HEK293 (cell line): Measurements from ENCODE around the gene RFPL2.

ENCODE experiments used
- CTCF ChIA-PET: fragments of 350-600 bp; formaldehyde crosslinking; extraction: SDS; loops from one replicate; lab custom pipeline; 2021; ENCODE audit warnings: antibody characterized with exemption; lab: Yijun Ruan, JAX
- POLR2A ChIA-PET: fragments of 300-600 bp; formaldehyde crosslinking; extraction: SDS; loops from one replicate; lab custom pipeline; 2020; ENCODE audit warnings: antibody characterized with exemption, inconsistent platforms; lab: Yijun Ruan, JAX
- H3K27ac ChIP-seq: fragments of 200-500 bp; sonication (Bioruptor generic); 2 replicates; pipeline ENCODE4 v1.5.1; 2014; ENCODE audit warnings: low read depth, low read length, control low read depth, inconsistent platforms; ENCODE audit errors: extremely low read depth
- H3K36me3 ChIP-seq, 2 experiments: fragments of 200-500 bp in 1 of 2; sonication (Bioruptor generic) in 1 of 2; 1 replicate in 1 of 2; 2 replicates in 1 of 2; pipeline ENCODE4 v1.5.1; 2014 to 2017; ENCODE audit warnings: inconsistent platforms in 2 of 2, low read length in 2 of 2; ENCODE audit not compliant: control insufficient read depth in 2 of 2, insufficient read depth in 1 of 2
- H3K4me1 ChIP-seq: fragments of 200-500 bp; sonication (Bioruptor generic); 2 replicates; pipeline ENCODE4 v1.5.1; 2014; ENCODE audit warnings: mild to moderate bottlenecking, low read length, inconsistent platforms; ENCODE audit not compliant: control insufficient read depth, insufficient read depth
- H3K4me3 ChIP-seq: 2 replicates; pipeline ENCODE4 v1.5.1; 2011; ENCODE audit warnings: low read depth, mild to moderate bottlenecking, control low read depth, low read length, moderate library complexity
- H3K9me3 ChIP-seq: fragments of 200-500 bp; sonication (Bioruptor generic); 2 replicates; pipeline ENCODE4 v1.5.1; 2014; ENCODE audit warnings: low read depth, low read length, inconsistent platforms; ENCODE audit not compliant: control insufficient read depth, insufficient read depth
- GLIS2 ChIP-seq: fragments of 450-650 bp; formaldehyde crosslinking; IDR thresholded peaks from 2 replicates; pipeline ENCODE4 v1.5.1; 2016; ENCODE audit warnings: missing biosample characterization, missing genetic modification characterization
- OVOL3 ChIP-seq: fragments of 450-650 bp; formaldehyde crosslinking; IDR thresholded peaks from 2 replicates; pipeline ENCODE4 v1.5.1; 2016; ENCODE audit warnings: missing biosample characterization, missing genetic modification characterization
- SALL2 ChIP-seq: fragments of 450-650 bp; formaldehyde crosslinking; IDR thresholded peaks from 2 replicates; pipeline ENCODE4 v1.5.0; 2017; ENCODE audit warnings: missing biosample characterization, mild to moderate bottlenecking, missing genetic modification characterization, borderline replicate concordance
- YY1 ChIP-seq: fragments of 450-650 bp; formaldehyde crosslinking; IDR thresholded peaks from 2 replicates; pipeline ENCODE4 v1.5.1; 2018; ENCODE audit warnings: missing biosample characterization, missing genetic modification characterization
- ZFHX2 ChIP-seq: fragments of 450-650 bp; formaldehyde crosslinking; conservative IDR thresholded peaks from 2 replicates; pipeline ENCODE4 v1.5.1; 2016; ENCODE audit warnings: missing biosample characterization, missing genetic modification characterization
- ZNF10 ChIP-seq: fragments of 450-650 bp; formaldehyde crosslinking; IDR thresholded peaks from 2 replicates; pipeline ENCODE4 v1.5.1; 2017; ENCODE audit warnings: missing biosample characterization, missing genetic modification characterization
- ZNF112 ChIP-seq: fragments of 450-650 bp; formaldehyde crosslinking; IDR thresholded peaks from 2 replicates; pipeline ENCODE4 v1.5.0; 2017; ENCODE audit warnings: missing biosample characterization, missing genetic modification characterization
- ZNF214 ChIP-seq: fragments of 450-650 bp; formaldehyde crosslinking; IDR thresholded peaks from 2 replicates; pipeline ENCODE4 v1.5.1; 2017; ENCODE audit warnings: missing biosample characterization, mild to moderate bottlenecking, missing genetic modification characterization, borderline replicate concordance
- ZNF221 ChIP-seq: fragments of 450-650 bp; formaldehyde crosslinking; IDR thresholded peaks from 2 replicates; pipeline ENCODE4 v1.5.1; 2017; ENCODE audit warnings: missing biosample characterization, missing genetic modification characterization, borderline replicate concordance
- ZNF248 ChIP-seq: fragments of 450-650 bp; formaldehyde crosslinking; IDR thresholded peaks from 2 replicates; pipeline ENCODE4 v1.5.1; 2017; ENCODE audit warnings: missing biosample characterization, missing genetic modification characterization
- ZNF341 ChIP-seq: fragments of 450-650 bp; formaldehyde crosslinking; IDR thresholded peaks from 2 replicates; pipeline ENCODE4; 2016; ENCODE audit warnings: low read depth, missing biosample characterization, missing genetic modification characterization
- ZNF433 ChIP-seq: fragments of 450-650 bp; formaldehyde crosslinking; IDR thresholded peaks from 2 replicates; pipeline ENCODE4 v1.5.1; 2016; ENCODE audit warnings: missing biosample characterization, missing genetic modification characterization, low read depth
- ZNF558 ChIP-seq: fragments of 450-650 bp; formaldehyde crosslinking; IDR thresholded peaks from 2 replicates; pipeline ENCODE4 v1.5.1; 2016; ENCODE audit warnings: missing biosample characterization, missing genetic modification characterization
- ZNF626 ChIP-seq: fragments of 450-650 bp; sonication (Bioruptor Pico); formaldehyde crosslinking; IDR thresholded peaks from 2 replicates; pipeline ENCODE4 v1.5.1; 2018; ENCODE audit warnings: missing biosample characterization, missing genetic modification characterization, inconsistent platforms
- ZNF654 ChIP-seq: fragments of 450-650 bp; formaldehyde crosslinking; IDR thresholded peaks from 2 replicates; pipeline ENCODE4 v1.5.1; 2016; ENCODE audit warnings: low read depth, missing biosample characterization, missing genetic modification characterization
- ZNF664 ChIP-seq: fragments of 450-650 bp; formaldehyde crosslinking; IDR thresholded peaks from 2 replicates; pipeline ENCODE4 v1.5.1; 2016; ENCODE audit warnings: missing biosample characterization, missing genetic modification characterization
- ZNF677 ChIP-seq: fragments of 450-650 bp; IDR thresholded peaks from 2 replicates; pipeline ENCODE4 v1.5.0; 2018; ENCODE audit warnings: missing biosample characterization, mild to moderate bottlenecking, missing genetic modification characterization, moderate library complexity
- ZNF792 ChIP-seq: fragments of 450-650 bp; formaldehyde crosslinking; IDR thresholded peaks from 2 replicates; pipeline ENCODE4 v1.5.1; 2016; ENCODE audit warnings: missing biosample characterization, missing genetic modification characterization
- ZNF837 ChIP-seq: fragments of 450-650 bp; formaldehyde crosslinking; IDR thresholded peaks from 2 replicates; pipeline ENCODE4 v1.5.1; 2016; ENCODE audit warnings: missing biosample characterization, missing genetic modification characterization
- TF ChIP-seq, protein P1 (sequence below): fragments of 450-650 bp; formaldehyde crosslinking; IDR thresholded peaks from 2 replicates; pipeline ENCODE4 v1.5.1; 2016; ENCODE audit warnings: missing biosample characterization, missing genetic modification characterization
- TF ChIP-seq, protein P2 (sequence below): fragments of 450-650 bp; formaldehyde crosslinking; conservative IDR thresholded peaks from 2 replicates; pipeline ENCODE4 v1.5.1; 2016; ENCODE audit warnings: low read depth, missing biosample characterization, missing genetic modification characterization
- TF ChIP-seq, protein P3 (sequence below): fragments of 450-650 bp; formaldehyde crosslinking; IDR thresholded peaks from 2 replicates; pipeline ENCODE4 v1.5.1; 2016; ENCODE audit warnings: missing biosample characterization, missing genetic modification characterization, low read depth
- TF ChIP-seq, protein P4 (sequence below): fragments of 450-650 bp; formaldehyde crosslinking; IDR thresholded peaks from 2 replicates; pipeline ENCODE4 v1.5.1; 2016; ENCODE audit warnings: missing biosample characterization, missing genetic modification characterization

The RFPL2 gene

DNA sequence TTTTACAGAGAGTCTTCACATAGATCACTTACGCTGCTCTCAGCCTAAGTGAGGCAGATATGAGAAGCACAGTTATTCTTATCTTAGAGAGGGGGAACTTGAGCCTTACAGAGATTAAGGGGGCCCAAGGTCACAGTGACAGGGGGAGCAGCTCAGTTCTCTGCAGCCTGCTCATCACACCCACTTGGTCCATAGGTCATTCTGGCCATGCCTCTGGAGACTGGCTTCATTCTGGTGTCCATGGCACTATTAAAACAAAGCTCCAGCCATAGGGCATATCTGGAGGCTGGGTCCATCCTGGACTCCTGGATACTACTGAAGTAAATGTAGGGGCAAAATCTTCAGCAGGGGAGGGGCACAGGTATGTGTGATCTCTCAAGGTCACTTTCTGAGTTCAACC, 44.4 kb upstream of the RFPL2 start:
- POLR2A ChIA-PET: no interaction called here
- Histone ChIP-seq H3K9me3 (no peaks in the 10 kb centered on the region), H3K27ac (no peak overlapping the region), H3K36me3 (no peaks in the 10 kb centered on the region), H3K4me3 (no peak overlapping the region), H3K4me1 (no peaks in the 10 kb centered on the region)
- CTCF ChIA-PET: interaction anchor here (0.7 to 1.5 kb wide), 3 partner anchors 13 to 279 kb away, joined by 3 to 5 read pairs (median 4); no protein-coding TSS in a partner anchor
- no peak for TF ChIP-seq ZNF112
- TF ChIP-seq ZNF221: no peak
- TF ChIP-seq ZNF677 (tag by site-specific recombination): no peak
- no peak for TF ChIP-seq ZNF626 (tag by site-specific recombination)
- no peak for TF ChIP-seq ZFHX2 (tag by site-specific recombination)
- TF ChIP-seq ZNF10: no peak
- TF ChIP-seq ZNF792: no peak
- TF ChIP-seq, protein P1, sequence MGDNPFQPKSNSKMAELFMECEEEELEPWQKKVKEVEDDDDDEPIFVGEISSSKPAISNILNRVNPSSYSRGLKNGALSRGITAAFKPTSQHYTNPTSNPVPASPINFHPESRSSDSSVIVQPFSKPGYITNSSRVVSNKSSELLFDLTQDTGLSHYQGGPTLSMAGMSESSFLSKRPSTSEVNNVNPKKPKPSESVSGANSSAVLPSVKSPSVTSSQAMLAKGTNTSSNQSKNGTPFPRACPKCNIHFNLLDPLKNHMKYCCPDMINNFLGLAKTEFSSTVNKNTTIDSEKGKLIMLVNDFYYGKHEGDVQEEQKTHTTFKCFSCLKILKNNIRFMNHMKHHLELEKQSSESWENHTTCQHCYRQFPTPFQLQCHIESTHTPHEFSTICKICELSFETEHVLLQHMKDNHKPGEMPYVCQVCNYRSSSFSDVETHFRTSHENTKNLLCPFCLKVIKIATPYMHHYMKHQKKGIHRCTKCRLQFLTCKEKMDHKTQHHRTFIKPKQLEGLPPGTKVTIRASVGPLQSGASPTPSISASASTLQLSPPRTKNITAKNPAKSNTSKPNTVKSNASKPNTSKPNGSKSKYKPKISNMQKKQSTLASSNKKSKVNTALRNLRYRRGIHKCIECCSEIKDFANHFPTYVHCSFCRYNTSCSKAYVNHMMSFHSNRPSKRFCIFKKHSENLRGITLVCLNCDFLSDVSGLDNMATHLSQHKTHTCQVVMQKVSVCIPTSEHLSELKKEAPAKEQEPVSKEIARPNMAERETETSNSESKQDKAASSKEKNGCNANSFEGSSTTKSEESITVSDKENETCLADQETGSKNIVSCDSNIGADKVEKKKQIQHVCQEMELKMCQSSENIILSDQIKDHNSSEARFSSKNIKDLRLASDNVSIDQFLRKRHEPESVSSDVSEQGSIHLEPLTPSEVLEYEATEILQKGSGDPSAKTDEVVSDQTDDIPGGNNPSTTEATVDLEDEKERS: no peak
- no peak for TF ChIP-seq ZNF654
- TF ChIP-seq, protein P2, sequence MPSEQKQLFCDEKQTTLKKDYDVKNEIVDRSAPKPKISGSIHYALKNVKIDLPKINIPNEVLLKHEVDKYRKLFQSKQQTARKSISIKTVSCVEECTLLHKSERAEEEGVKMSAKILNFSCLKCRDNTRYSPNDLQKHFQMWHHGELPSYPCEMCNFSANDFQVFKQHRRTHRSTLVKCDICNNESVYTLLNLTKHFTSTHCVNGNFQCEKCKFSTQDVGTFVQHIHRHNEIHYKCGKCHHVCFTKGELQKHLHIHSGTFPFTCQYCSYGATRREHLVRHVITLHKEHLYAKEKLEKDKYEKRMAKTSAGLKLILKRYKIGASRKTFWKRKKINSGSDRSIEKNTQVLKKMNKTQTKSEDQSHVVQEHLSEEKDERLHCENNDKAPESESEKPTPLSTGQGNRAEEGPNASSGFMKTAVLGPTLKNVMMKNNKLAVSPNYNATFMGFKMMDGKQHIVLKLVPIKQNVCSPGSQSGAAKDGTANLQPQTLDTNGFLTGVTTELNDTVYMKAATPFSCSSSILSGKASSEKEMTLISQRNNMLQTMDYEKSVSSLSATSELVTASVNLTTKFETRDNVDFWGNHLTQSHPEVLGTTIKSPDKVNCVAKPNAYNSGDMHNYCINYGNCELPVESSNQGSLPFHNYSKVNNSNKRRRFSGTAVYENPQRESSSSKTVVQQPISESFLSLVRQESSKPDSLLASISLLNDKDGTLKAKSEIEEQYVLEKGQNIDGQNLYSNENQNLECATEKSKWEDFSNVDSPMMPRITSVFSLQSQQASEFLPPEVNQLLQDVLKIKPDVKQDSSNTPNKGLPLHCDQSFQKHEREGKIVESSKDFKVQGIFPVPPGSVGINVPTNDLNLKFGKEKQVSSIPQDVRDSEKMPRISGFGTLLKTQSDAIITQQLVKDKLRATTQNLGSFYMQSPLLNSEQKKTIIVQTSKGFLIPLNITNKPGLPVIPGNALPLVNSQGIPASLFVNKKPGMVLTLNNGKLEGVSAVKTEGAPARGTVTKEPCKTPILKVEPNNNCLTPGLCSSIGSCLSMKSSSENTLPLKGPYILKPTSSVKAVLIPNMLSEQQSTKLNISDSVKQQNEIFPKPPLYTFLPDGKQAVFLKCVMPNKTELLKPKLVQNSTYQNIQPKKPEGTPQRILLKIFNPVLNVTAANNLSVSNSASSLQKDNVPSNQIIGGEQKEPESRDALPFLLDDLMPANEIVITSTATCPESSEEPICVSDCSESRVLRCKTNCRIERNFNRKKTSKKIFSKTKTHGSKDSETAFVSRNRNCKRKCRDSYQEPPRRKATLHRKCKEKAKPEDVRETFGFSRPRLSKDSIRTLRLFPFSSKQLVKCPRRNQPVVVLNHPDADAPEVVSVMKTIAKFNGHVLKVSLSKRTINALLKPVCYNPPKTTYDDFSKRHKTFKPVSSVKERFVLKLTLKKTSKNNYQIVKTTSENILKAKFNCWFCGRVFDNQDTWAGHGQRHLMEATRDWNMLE (tag by site-specific recombination): no peak
- TF ChIP-seq ZNF558 (tag by site-specific recombination): no peak
- no peak for TF ChIP-seq ZNF664
- TF ChIP-seq, protein P3, sequence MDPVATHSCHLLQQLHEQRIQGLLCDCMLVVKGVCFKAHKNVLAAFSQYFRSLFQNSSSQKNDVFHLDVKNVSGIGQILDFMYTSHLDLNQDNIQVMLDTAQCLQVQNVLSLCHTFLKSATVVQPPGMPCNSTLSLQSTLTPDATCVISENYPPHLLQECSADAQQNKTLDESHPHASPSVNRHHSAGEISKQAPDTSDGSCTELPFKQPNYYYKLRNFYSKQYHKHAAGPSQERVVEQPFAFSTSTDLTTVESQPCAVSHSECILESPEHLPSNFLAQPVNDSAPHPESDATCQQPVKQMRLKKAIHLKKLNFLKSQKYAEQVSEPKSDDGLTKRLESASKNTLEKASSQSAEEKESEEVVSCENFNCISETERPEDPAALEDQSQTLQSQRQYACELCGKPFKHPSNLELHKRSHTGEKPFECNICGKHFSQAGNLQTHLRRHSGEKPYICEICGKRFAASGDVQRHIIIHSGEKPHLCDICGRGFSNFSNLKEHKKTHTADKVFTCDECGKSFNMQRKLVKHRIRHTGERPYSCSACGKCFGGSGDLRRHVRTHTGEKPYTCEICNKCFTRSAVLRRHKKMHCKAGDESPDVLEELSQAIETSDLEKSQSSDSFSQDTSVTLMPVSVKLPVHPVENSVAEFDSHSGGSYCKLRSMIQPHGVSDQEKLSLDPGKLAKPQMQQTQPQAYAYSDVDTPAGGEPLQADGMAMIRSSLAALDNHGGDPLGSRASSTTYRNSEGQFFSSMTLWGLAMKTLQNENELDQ (tag by site-specific recombination): no peak
- no peak for TF ChIP-seq YY1 (tag by site-specific recombination)
- TF ChIP-seq ZNF214 (tag by site-specific recombination): no peak
- TF ChIP-seq SALL2: no peak

DNA sequence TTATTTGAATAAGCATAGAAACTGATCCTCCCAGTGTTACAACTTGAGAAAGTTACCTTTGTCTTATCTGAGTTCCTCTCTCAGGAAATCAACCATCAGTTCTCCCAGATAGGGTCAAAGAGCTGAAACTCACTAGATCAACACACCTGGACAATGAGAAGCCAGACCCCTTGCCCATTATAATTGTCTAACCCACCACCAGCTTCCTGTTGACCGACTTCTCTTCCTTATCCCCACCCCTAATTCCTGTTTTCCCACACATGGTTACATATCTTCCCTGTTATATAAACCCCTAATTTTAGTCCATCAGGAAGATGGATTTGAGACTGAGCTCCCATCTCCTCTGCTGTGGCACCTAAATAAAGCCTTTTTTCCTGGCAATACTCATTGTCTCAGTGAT, 43.4 kb upstream of the RFPL2 start:
- Histone ChIP-seq H3K9me3 (no peaks in the 10 kb centered on the region), H3K27ac (no peak overlapping the region), H3K36me3 (no peaks in the 10 kb centered on the region), H3K4me1 (no peaks in the 10 kb centered on the region), H3K4me3 (no peak overlapping the region)
- ChIA-PET POLR2A (no interaction called here), CTCF (interaction anchor here (1.5 to 3.1 kb wide), 2 partner anchors 18 to 278 kb away, joined by 4 to 18 read pairs; no protein-coding TSS in a partner anchor)
- TF ChIP-seq OVOL3 (tag by site-specific recombination): no peak
- TF ChIP-seq ZNF433 (tag by site-specific recombination): no peak
- TF ChIP-seq ZNF214 (tag by site-specific recombination): no peak
- TF ChIP-seq ZNF837 (tag by site-specific recombination): no peak
- no peak for TF ChIP-seq ZNF792
- TF ChIP-seq, protein P4, sequence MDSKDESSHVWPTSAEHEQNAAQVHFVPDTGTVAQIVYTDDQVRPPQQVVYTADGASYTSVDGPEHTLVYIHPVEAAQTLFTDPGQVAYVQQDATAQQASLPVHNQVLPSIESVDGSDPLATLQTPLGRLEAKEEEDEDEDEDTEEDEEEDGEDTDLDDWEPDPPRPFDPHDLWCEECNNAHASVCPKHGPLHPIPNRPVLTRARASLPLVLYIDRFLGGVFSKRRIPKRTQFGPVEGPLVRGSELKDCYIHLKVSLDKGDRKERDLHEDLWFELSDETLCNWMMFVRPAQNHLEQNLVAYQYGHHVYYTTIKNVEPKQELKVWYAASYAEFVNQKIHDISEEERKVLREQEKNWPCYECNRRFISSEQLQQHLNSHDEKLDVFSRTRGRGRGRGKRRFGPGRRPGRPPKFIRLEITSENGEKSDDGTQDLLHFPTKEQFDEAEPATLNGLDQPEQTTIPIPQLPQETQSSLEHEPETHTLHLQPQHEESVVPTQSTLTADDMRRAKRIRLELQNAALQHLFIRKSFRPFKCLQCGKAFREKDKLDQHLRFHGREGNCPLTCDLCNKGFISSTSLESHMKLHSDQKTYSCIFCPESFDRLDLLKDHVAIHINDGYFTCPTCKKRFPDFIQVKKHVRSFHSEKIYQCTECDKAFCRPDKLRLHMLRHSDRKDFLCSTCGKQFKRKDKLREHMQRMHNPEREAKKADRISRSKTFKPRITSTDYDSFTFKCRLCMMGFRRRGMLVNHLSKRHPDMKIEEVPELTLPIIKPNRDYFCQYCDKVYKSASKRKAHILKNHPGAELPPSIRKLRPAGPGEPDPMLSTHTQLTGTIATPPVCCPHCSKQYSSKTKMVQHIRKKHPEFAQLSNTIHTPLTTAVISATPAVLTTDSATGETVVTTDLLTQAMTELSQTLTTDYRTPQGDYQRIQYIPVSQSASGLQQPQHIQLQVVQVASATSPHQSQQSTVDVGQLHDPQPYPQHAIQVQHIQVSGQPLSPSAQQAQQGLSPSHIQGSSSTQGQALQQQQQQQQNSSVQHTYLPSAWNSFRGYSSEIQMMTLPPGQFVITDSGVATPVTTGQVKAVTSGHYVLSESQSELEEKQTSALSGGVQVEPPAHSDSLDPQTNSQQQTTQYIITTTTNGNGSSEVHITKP: no peak
- no peak for TF ChIP-seq ZNF248 (tag by site-specific recombination)
- no peak for TF ChIP-seq GLIS2 (tag by site-specific recombination)
- TF ChIP-seq ZNF341 (tag by site-specific recombination): no peak
